Hepatic stellate cell (primary cell): ENCODE data around the gene MPP2.
"Not testable (repeated sequence)": the region's sequence is repeated elsewhere in the genome, so short reads cannot be mapped to it uniquely, and the experiment has no call there.

Source experiments
- DNase-seq: peaks from one replicate; pipeline ENCODE4 v3.0.0; 2011; ENCODE audit warnings: low spot score

The MPP2 gene

GRCh38 chr17:43901861-43902589 is 5.3 kb downstream of the MPP2 start:
- no peak for DNase-seq

GRCh38 chr17:43900858-43901754 is 6.2 kb downstream of the MPP2 start:
- DNase-seq = no peak

- DNase-seq = peak; percentile 99
Observed at GRCh38 chr17:43900183-43900857, 7.0 kb downstream of the MPP2 start.

GRCh38 chr17:43898446-43898845 is 8.9 kb downstream of the MPP2 start:
- DNase-seq = no peak

GRCh38 chr17:43897831-43898230 is 9.5 kb downstream of the MPP2 start:
- no peak for DNase-seq

GRCh38 chr17:43894494-43894893 is 12.8 kb downstream of the MPP2 start:
- not testable (repeated sequence) for DNase-seq

GRCh38 chr17:43892647-43892952 is 14.7 kb downstream of the MPP2 start:
- no peak for DNase-seq

GRCh38 chr17:43891851-43892646 is 15.3 kb downstream of the MPP2 start:
- DNase-seq = no peak

GRCh38 chr17:43890240-43890639 is 17.1 kb downstream of the MPP2 start:
- no peak for DNase-seq

- DNase-seq = no peak
Observed at GRCh38 chr17:43888548-43888947, 18.8 kb downstream of the MPP2 start.

GRCh38 chr17:43882761-43883415 is 24.4 kb downstream of the MPP2 start:
- no peak for DNase-seq

GRCh38 chr17:43881758-43882505 is 25.4 kb downstream of the MPP2 start:
- no peak for DNase-seq

- no peak for DNase-seq
Observed at GRCh38 chr17:43881181-43881580, 26.2 kb downstream of the MPP2 start.

GRCh38 chr17:43880420-43880991 is 26.8 kb downstream of the MPP2 start:
- no peak for DNase-seq

- DNase-seq = no peak
Observed at GRCh38 chr17:43879723-43880419, 27.5 kb downstream of the MPP2 start.

- peak; percentile 95 for DNase-seq
Observed at GRCh38 chr17:43878260-43879175, 28.8 kb downstream of the MPP2 start.

GRCh38 chr17:43877451-43878155 is 29.7 kb downstream of the MPP2 start:
- DNase-seq = no peak

GRCh38 chr17:43877031-43877430 is 30.3 kb downstream of the MPP2 start:
- DNase-seq = no peak
